Panc1 (cell line): ENCODE measurements around the gene CALM1. TPM values are rescaled to one million over a fixed set of nuclear protein-coding genes. Genes with fewer than 3 reads are reported as not detected.

Source experiments
- ATAC-seq: fragments of 200-7000 bp; cut with Tn5 transposase; 2 replicates; pipeline ENCODE4 v1.9.1; 2020; ENCODE audit warnings: mild to moderate bottlenecking, moderate library complexity
- BruUV-seq: library from RNA; stranded (reverse); fragments of 400-500 nt; replicated peaks from 2 replicates; lab custom pipeline; 2021; lab: Mats Ljungman, UMichigan
- CTCF ChIA-PET: fragments of 300-600 bp; sonication (Branson Sonifier 250); formaldehyde crosslinking; loops from one replicate; lab custom pipeline; 2022; ENCODE audit warnings: antibody characterized with exemption; lab: Charles Lee
- POLR2A ChIA-PET: fragments of 300-600 bp; sonication (Branson Sonifier 250); formaldehyde crosslinking; loops from one replicate; lab custom pipeline; 2022; ENCODE audit warnings: antibody characterized with exemption; lab: Charles Lee
- DNase-seq: peaks from one replicate; pipeline ENCODE4 v3.0.0-alpha.2; 2010; ENCODE audit warnings: low read depth, low spot score
- H3K27ac ChIP-seq: 2 replicates; pipeline ENCODE4 v1.5.1; 2011; ENCODE audit warnings: mild to moderate bottlenecking, low read length, inconsistent platforms
- H3K27me3 ChIP-seq: fragments of 200-500 bp; sonication (Bioruptor generic); 2 replicates; pipeline ENCODE4 v1.6.0; 2014; ENCODE audit warnings: low read length, inconsistent platforms; ENCODE audit not compliant: control insufficient read depth, insufficient read depth
- H3K36me3 ChIP-seq: fragments of 200-500 bp; sonication (Bioruptor generic); 2 replicates; pipeline ENCODE4 v1.5.1; 2014; ENCODE audit warnings: inconsistent platforms, mild to moderate bottlenecking, low read length, moderate library complexity; ENCODE audit not compliant: control insufficient read depth, insufficient read depth
- H3K4me1 ChIP-seq: 2 replicates; pipeline ENCODE4 v1.5.1; 2011; ENCODE audit warnings: inconsistent platforms, mild to moderate bottlenecking, low read length, moderate library complexity; ENCODE audit not compliant: control insufficient read depth, insufficient read depth
- H3K4me3 ChIP-seq, 2 experiments: 2 replicates each; pipeline ENCODE4 v1.5.1; 2011 to 2012; ENCODE audit warnings: low read depth in 2 of 2, low read length in 2 of 2, mild to moderate bottlenecking in 2 of 2, inconsistent platforms in 1 of 2, moderate library complexity in 1 of 2
- H3K9me3 ChIP-seq: fragments of 200-500 bp; sonication (Bioruptor generic); 2 replicates; pipeline ENCODE4 v1.5.1; 2014; ENCODE audit warnings: low read depth, mild to moderate bottlenecking, inconsistent platforms, low read length, moderate library complexity; ENCODE audit not compliant: control insufficient read depth, insufficient read depth
- CTCF ChIP-seq: fragments of 450-650 bp; IDR thresholded peaks from 2 replicates; pipeline ENCODE4 v1.5.1; 2017; ENCODE audit warnings: mild to moderate bottlenecking
- POLR2AphosphoS5 ChIP-seq: IDR thresholded peaks from 2 replicates; pipeline ENCODE4 v1.6.1; 2012; ENCODE audit warnings: mild to moderate bottlenecking, low read depth, low read length, moderate library complexity
- REST ChIP-seq, 2 experiments: IDR thresholded peaks; 2 replicates each; pipeline ENCODE4 v1.6.1; 2011 to 2012; ENCODE audit warnings: low read depth in 2 of 2, control low read depth in 1 of 2, low read length in 1 of 2, mild to moderate bottlenecking in 1 of 2, moderate library complexity in 1 of 2; ENCODE audit not compliant: insufficient read depth in 1 of 2
- SIN3A ChIP-seq: IDR thresholded peaks from 2 replicates; pipeline ENCODE4 v1.6.1; 2012; ENCODE audit warnings: low read depth, mild to moderate bottlenecking, low read length, moderate library complexity, borderline replicate concordance; ENCODE audit not compliant: insufficient read depth
- TCF7L2 ChIP-seq: IDR thresholded peaks from 2 replicates; pipeline ENCODE4 v1.6.1; 2011; ENCODE audit warnings: mild to moderate bottlenecking, low read depth, low read length, inconsistent platforms
- in situ Hi-C: cut with HindIII; loops from 2 replicates; pipeline ENCODE4 v1.10.0; 2016; ENCODE audit warnings: low sequenced_read_pairs, low pct_unique_long_range_greater_than_20kb
- intact Hi-C: fragments of 100-400 bp; cut with micrococcal nuclease; formaldehyde crosslinking; loops from one replicate; pipeline ENCODE4 v1.10.0; 2022; ENCODE audit not compliant: unreplicated experiment
- total RNA-seq: library from RNA; stranded (reverse); gene quantifications from one replicate; pipeline ENCODE4 v1.2.1, GENCODE V29; 2021; ENCODE audit not compliant: unreplicated experiment

CALM1 gene
- total RNA-seq, 1 experiment from 2014 or later: 182 TPM

- Histone ChIP-seq H3K4me1 (peaks cover 4% of the 10 kb centered on the region; the same call in 1 of the 2 replicates), H3K27me3 (no peaks in the 10 kb centered on the region), H3K4me3 (no peak overlapping the region), H3K36me3 (peaks cover 23% of the 10 kb centered on the region), H3K9me3 (no peaks in the 10 kb centered on the region), H3K27ac (no peak overlapping the region)
- POLR2A ChIA-PET: no interaction called here
- ATAC-seq: no peak
- intact Hi-C loops: loop anchor here (5.0 to 10.0 kb wide), 2 partner anchors 108 to 280 kb away; no protein-coding TSS in a partner anchor
- DNase-seq: no peak
- no TSS peak for BruUV-seq
- in situ Hi-C loops: no loop called here
- CTCF ChIA-PET: no interaction called here
- no peak for TF ChIP-seq REST (IDR thresholded peaks at IDR 0.05; ENCODE audit: insufficient read depth in 1 of 2, low read depth in 2 of 2, low read length in 1 of 2)
- TF ChIP-seq SIN3A: no peak
- TF ChIP-seq POLR2AphosphoS5: no peak
- no peak for TF ChIP-seq TCF7L2
- no peak for TF ChIP-seq CTCF
Observed at GRCh38 chr14:90407230-90407629, 10.4 kb downstream of the CALM1 start.

- in situ Hi-C loops (no loop called here), intact Hi-C loops (loop anchor here (5.0 to 10.0 kb wide), 2 partner anchors 106 to 279 kb away; no protein-coding TSS in a partner anchor)
- no TSS peak for BruUV-seq
- Histone ChIP-seq H3K4me1 (peaks cover 4% of the 10 kb centered on the region; the same call in 1 of the 2 replicates), H3K27me3 (no peaks in the 10 kb centered on the region), H3K4me3 (no peak overlapping the region), H3K9me3 (no peaks in the 10 kb centered on the region), H3K27ac (no peak overlapping the region), H3K36me3 (peaks cover 13% of the 10 kb centered on the region; the same call in 1 of the 2 replicates)
- no peak for TF ChIP-seq CTCF
- TF ChIP-seq SIN3A: no peak
- no peak for TF ChIP-seq REST (IDR thresholded peaks at IDR 0.05; ENCODE audit: insufficient read depth in 1 of 2, low read depth in 2 of 2, low read length in 1 of 2)
- no peak for TF ChIP-seq TCF7L2
- TF ChIP-seq POLR2AphosphoS5: no peak
- CTCF ChIA-PET: interaction anchor here (0.6 kb wide), 1 partner anchor 9 kb away, joined by 3 read pairs; no protein-coding TSS in a partner anchor
- POLR2A ChIA-PET: no interaction called here
- DNase-seq (no peak), ATAC-seq (peak; percentile 34)
Observed at GRCh38 chr14:90408713-90409112, 11.9 kb downstream of the CALM1 start.
